Fibroblast of gingiva (primary cell): Measurements from ENCODE around the gene KRTCAP3.

Experiments
- DNase-seq: peaks from one replicate; pipeline ENCODE4 v3.0.0-alpha.2; 2011; ENCODE audit warnings: low read depth

Gene KRTCAP3

GRCh38 chr2:27441226-27441926, 805 bp upstream of the KRTCAP3 start:
- no peak for DNase-seq

GRCh38 chr2:27442920-27443282, 720 bp downstream of the KRTCAP3 start:
- DNase-seq = no peak

- DNase-seq = no peak
Observed at GRCh38 chr2:27445155-27445554, 3.0 kb downstream of the KRTCAP3 start.

GRCh38 chr2:27445615-27446014, 3.4 kb downstream of the KRTCAP3 start:
- no peak for DNase-seq

GRCh38 chr2:27446057-27446456, 3.9 kb downstream of the KRTCAP3 start:
- DNase-seq = no peak

GRCh38 chr2:27448381-27448780, 6.2 kb downstream of the KRTCAP3 start:
- DNase-seq = no peak

- DNase-seq = no peak
Observed at GRCh38 chr2:27451095-27451494, 8.9 kb downstream of the KRTCAP3 start.

- no peak for DNase-seq
Observed at GRCh38 chr2:27453968-27454367, 11.8 kb downstream of the KRTCAP3 start.

GRCh38 chr2:27461118-27461517, 18.9 kb downstream of the KRTCAP3 start:
- DNase-seq = no peak

GRCh38 chr2:27464443-27464842, 22.3 kb downstream of the KRTCAP3 start:
- no peak for DNase-seq

GRCh38 chr2:27471961-27472360, 29.8 kb downstream of the KRTCAP3 start:
- DNase-seq = no peak

GRCh38 chr2:27485496-27485895, 43.3 kb downstream of the KRTCAP3 start:
- DNase-seq = no peak

GRCh38 chr2:27489118-27489497, 46.9 kb downstream of the KRTCAP3 start:
- DNase-seq = no peak

GRCh38 chr2:27489498-27490397, 47.6 kb downstream of the KRTCAP3 start, which contains the start of gene IFT172:
IFT172 (minus strand) TSS chr2:27489743; CDS start chr2:27489653, 90 bp downstream.
- peak; percentile 98 for DNase-seq

- DNase-seq = no peak
Observed at GRCh38 chr2:27492557-27492956, 50.4 kb downstream of the KRTCAP3 start.

GRCh38 chr2:27493948-27494283, 51.7 kb downstream of the KRTCAP3 start:
- no peak for DNase-seq
